Measurements from ENCODE around the gene PXT1. TPM values are rescaled to one million over a fixed set of nuclear protein-coding genes. Genes with fewer than 3 reads are reported as not detected.

The PXT1 gene
- total RNA-seq, 4 donors from 2014 or later = not detected

DNA sequence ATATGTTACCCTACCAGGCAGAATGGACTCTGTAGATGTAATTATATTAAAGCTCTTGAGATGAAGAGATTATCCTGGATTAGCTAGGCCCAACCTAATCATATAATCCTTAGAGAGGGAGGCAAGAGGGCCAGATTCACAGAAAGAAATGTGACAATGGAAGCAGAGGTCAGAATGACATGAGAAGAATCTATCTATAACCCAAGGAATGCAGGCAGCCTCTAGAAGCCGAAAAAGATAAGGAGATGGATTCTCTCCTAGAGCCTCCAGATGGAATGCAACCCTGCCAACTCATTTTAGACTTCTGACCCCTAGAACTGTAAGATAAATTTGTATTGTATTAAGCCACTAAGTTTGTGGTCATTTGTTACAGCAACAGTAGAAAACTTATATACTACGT, 12.3 kb downstream of the PXT1 start:
- Histone ChIP-seq H3K4me3 (no peak overlapping the region), H3K36me3 (no peaks in the 10 kb centered on the region), H3K9me3 (no peaks in the 10 kb centered on the region), H3K27ac (no peak overlapping the region), H3K27me3 (no peaks in the 10 kb centered on the region), H3K4me1 (no peaks in the 10 kb centered on the region)
- TF ChIP-seq, protein P1, sequence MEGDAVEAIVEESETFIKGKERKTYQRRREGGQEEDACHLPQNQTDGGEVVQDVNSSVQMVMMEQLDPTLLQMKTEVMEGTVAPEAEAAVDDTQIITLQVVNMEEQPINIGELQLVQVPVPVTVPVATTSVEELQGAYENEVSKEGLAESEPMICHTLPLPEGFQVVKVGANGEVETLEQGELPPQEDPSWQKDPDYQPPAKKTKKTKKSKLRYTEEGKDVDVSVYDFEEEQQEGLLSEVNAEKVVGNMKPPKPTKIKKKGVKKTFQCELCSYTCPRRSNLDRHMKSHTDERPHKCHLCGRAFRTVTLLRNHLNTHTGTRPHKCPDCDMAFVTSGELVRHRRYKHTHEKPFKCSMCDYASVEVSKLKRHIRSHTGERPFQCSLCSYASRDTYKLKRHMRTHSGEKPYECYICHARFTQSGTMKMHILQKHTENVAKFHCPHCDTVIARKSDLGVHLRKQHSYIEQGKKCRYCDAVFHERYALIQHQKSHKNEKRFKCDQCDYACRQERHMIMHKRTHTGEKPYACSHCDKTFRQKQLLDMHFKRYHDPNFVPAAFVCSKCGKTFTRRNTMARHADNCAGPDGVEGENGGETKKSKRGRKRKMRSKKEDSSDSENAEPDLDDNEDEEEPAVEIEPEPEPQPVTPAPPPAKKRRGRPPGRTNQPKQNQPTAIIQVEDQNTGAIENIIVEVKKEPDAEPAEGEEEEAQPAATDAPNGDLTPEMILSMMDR (IDR thresholded peaks at IDR 0.05) = no peak
- TF ChIP-seq POLR2A (IDR thresholded peaks at IDR 0.05) = no peak
- no peak for DNase-seq

DNA sequence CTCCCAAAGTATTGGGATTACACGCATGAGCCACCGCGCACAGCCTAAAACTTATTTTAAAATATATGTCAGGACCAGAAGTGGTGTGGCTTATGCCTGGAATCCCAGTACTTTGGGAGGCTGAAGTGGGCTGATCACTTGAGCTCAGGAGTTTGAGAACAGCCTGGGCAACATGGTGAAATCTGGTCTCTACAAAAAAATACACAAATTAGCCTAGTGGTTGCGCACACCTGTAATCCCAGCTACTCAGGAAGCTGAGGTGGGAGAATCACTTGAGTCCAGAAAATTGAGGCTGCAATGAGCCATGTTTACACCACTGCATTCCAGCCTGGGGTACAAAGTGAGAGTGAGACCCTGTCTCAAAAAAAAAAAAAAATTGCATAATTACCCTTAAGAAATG, 13.7 kb downstream of the PXT1 start:
- Histone ChIP-seq H3K9me3 (no peaks in the 10 kb centered on the region), H3K27ac (no peak overlapping the region), H3K36me3 (no peaks in the 10 kb centered on the region), H3K27me3 (no peaks in the 10 kb centered on the region), H3K4me3 (no peak overlapping the region), H3K4me1 (no peaks in the 10 kb centered on the region)
- TF ChIP-seq POLR2A (IDR thresholded peaks at IDR 0.05) = no peak
- TF ChIP-seq, protein P1 (IDR thresholded peaks at IDR 0.05) = peak in 4 of 6 experiments; percentile 7 to 63 (median 50)
- DNase-seq = no peak

DNA sequence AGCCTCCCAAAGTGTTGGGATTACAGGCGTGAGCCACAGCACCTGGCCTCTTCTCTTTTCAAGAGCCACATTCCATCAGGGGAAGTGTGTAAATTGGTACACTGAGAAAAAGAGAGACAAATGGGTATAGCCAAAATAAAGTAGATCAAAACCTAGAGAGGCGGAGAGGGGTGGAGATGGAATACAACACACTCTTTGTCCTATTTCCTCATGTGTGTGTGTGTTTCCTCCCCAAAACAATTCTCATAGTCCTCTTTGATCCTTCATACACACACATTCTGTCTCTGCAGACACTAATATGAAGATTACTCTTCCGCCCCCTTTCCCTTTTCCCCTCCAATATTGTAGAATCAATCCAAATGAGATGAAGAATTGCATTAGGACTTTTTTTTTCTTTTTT, 16.0 kb downstream of the PXT1 start:
- DNase-seq = no peak
- no peak overlapping the region for H3K4me3 ChIP-seq
- no peak for TF ChIP-seq POLR2A (IDR thresholded peaks at IDR 0.05)
- TF ChIP-seq, protein P1 (IDR thresholded peaks at IDR 0.05) = no peak

DNA sequence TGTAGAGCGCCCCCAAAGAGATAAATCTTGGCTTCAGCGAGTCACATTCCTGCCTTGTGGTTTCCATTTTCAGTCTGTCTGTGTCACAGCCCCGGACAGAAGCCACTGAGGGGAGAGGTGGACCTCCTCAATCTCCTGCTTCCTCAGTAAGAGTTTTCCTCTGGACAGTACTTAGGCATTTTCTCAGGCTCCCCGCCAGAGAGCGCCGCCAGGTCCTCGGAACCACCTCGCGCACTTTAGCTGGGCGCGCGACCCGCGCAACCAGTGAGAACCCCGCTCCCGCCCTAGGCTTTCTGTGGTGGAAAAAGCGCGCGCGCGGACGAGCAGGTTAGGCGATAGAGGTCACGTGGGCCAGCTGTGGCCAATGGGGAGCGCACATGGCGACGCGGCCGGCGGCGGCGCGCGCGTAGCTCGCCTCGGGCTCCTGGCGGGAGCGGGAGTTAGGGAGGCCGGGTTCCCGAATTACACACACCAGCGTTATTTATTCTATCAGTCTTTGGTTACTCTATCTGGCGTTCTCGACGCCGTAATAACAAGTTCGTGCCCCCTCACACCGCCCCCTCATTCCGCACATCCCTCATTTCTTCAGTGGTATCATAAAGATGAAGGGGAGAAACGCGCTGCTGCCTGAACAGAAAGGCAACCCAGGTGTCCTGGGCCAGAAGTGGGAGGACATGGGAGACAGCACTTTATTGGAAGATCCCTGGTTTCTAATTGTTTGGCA, 19.4 kb downstream of the PXT1 start:
- DNase-seq = peak; percentile 99 to 100 (median 99)
- Histone ChIP-seq H3K9me3 (no peaks in the 10 kb centered on the region), H3K4me1 (peaks cover 0 to 6% (median 2%) of the 10 kb centered on the region in 4 donors), H3K27ac (peak overlapping the region; percentile 64 to 88 (median 75)), H3K4me3 (peak overlapping the region; percentile 49 to 66 (median 50)), H3K27me3 (no peaks in the 10 kb centered on the region), H3K36me3 (no peaks in the 10 kb centered on the region)
- TF ChIP-seq, protein P1 (IDR thresholded peaks at IDR 0.05) = peak; percentile 40 to 89 (median 74)
- peak; percentile 63 to 66 for TF ChIP-seq POLR2A (IDR thresholded peaks at IDR 0.05)

More for the DNA sequence above, 16.0 kb downstream of the PXT1 start:
- Histone ChIP-seq H3K36me3 (no peaks in the 10 kb centered on the region), H3K27ac (no peak overlapping the region), H3K27me3 (no peaks in the 10 kb centered on the region), H3K9me3 (no peaks in the 10 kb centered on the region), H3K4me1 (peaks cover 0 to 6% (median 2%) of the 10 kb centered on the region in 4 donors)

DNA sequence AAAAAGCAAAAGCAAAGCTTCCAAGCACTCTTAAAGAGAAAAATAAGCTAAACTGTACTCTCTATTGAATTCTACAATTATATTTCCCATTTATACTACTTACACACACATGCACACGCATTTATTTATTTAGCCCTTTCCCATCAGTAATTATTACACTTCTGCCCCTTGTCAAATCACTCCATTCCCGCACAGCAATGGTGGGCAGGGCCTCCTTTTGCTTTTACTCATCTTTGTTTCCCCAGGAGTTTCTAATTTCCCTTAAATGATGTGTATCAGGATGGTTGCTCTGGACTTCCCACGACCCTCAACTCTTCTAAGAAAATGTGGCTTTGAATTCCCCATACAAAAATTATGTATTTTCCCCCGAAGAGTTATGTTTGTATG, 19.9 kb downstream of the PXT1 start:
- TF ChIP-seq, protein P1 (IDR thresholded peaks at IDR 0.05) = no peak
- DNase-seq = no peak
- H3K4me3 ChIP-seq = peak overlapping the region; percentile 49 to 66 (median 50)
- no peaks in the 10 kb centered on the region for H3K27me3 ChIP-seq
- H3K4me1 ChIP-seq = peaks cover 0 to 6% (median 2%) of the 10 kb centered on the region in 4 donors
- peak overlapping the region; percentile 64 to 88 (median 75) for H3K27ac ChIP-seq
- H3K36me3 ChIP-seq = no peaks in the 10 kb centered on the region
- no peaks in the 10 kb centered on the region for H3K9me3 ChIP-seq
